Stimulated activated naive CD8-positive, alpha-beta T cell treated with anti-CD3 and anti-CD28 coated beads, Interleukin-15, Interleukin-2, amounts not matched to agents 100 ng/mL and 50 ng/mL, for 24 hours (primary cell): ENCODE results near the gene UNC5C.

Experiments
- H3K27ac Mint-ChIP-seq: one replicate; pipeline ENCODE4 v1.8.0; 2021; ENCODE audit warnings: mild to moderate bottlenecking, mixed read lengths
- H3K27me3 Mint-ChIP-seq: one replicate; pipeline ENCODE4 v1.8.0; 2021; ENCODE audit warnings: mixed read lengths
- H3K36me3 Mint-ChIP-seq: one replicate; pipeline ENCODE4 v1.8.0; 2021; ENCODE audit warnings: low read depth, mixed read lengths
- H3K4me1 Mint-ChIP-seq: one replicate; pipeline ENCODE4 v1.8.0; 2021; ENCODE audit warnings: low read depth, mixed read lengths
- H3K4me3 Mint-ChIP-seq: one replicate; pipeline ENCODE4 v1.8.0; 2021; ENCODE audit warnings: mild to moderate bottlenecking, mixed read lengths
- H3K9me3 Mint-ChIP-seq: one replicate; pipeline ENCODE4 v1.8.0; 2021; ENCODE audit warnings: mixed read lengths

UNC5C gene

DNA sequence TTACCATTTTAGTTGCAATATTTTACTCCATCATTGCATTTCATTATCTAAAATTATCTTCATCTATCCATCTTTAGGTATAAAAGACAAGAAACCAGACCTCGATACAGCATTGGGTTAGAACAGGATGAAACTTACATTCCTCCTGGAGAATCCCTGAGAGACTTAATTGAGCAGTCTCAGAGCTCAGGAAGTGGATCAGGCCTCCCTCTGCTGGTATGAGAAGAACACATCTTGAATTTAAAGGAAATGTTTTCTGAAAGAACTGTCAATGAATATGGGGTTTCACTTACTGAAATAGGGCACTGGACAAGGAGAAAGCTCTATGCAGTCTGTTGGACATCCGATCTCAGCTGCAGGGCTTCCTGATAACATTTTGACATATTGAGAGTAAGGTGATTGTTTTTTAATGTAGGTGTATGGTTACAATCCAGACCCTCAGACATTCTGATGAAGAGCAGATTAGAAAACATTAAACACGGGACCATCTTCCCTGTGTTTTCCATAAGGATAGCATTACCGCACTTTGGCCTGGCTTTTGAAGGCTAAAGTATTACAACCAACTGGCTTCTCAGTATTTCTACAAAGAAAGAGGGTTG, 423.8 kb downstream of the UNC5C start:
- no peak overlapping the region for H3K27ac Mint-ChIP-seq
- no peaks in the 10 kb centered on the region for H3K36me3 Mint-ChIP-seq
- no peaks in the 10 kb centered on the region for H3K9me3 Mint-ChIP-seq
- no peak overlapping the region for H3K4me3 Mint-ChIP-seq
- peaks cover 3% of the 10 kb centered on the region for H3K27me3 Mint-ChIP-seq
- peaks cover 5% of the 10 kb centered on the region for H3K4me1 Mint-ChIP-seq

DNA sequence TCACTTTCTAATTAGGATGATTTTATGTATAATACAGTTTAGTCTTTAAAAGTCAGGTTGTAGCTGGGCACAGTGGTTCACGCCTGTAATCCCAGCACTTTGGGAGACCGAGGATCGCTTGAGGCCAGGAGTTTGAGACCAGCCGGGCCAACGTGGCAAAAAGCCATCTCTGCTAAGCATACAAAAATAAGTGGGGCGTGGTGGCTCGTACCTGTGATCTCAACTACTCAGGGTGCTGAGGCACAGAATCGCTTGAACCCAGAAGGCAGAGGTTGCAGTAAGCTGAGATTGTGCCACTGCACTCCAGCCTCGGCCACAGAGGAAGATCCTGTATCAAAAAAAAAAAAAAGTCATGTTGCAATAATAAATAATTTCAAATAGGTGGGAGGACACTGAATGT, 426.8 kb downstream of the UNC5C start:
- no peaks in the 10 kb centered on the region for H3K9me3 Mint-ChIP-seq
- H3K36me3 Mint-ChIP-seq = no peaks in the 10 kb centered on the region
- H3K4me3 Mint-ChIP-seq = no peak overlapping the region
- H3K4me1 Mint-ChIP-seq = no peaks in the 10 kb centered on the region
- H3K27me3 Mint-ChIP-seq = peaks cover 3% of the 10 kb centered on the region
- no peak overlapping the region for H3K27ac Mint-ChIP-seq

DNA sequence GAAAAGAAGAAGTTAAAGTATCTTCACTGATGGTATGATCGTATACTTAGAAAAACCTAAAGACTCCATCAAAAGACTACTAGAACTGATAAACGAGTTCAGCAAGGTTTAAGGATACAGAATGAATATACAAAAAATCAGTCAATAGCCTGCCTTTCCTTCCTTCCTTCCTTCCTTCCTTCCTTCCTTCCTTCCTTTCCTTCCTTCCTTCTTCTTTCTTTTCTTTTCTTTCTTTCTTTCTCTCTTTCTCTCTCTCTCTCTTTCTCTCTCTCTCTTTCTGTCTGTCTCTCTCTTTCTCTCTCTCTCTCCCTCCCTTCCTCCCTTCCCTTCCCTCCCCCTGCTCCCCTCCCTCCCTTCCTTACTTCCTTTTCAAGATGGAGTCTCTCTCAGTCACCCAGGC, 428.3 kb downstream of the UNC5C start:
- Mint-ChIP-seq H3K27ac (no peak overlapping the region), H3K9me3 (no peaks in the 10 kb centered on the region), H3K4me3 (no peak overlapping the region), H3K27me3 (peaks cover 3% of the 10 kb centered on the region), H3K36me3 (no peaks in the 10 kb centered on the region), H3K4me1 (no peaks in the 10 kb centered on the region)

DNA sequence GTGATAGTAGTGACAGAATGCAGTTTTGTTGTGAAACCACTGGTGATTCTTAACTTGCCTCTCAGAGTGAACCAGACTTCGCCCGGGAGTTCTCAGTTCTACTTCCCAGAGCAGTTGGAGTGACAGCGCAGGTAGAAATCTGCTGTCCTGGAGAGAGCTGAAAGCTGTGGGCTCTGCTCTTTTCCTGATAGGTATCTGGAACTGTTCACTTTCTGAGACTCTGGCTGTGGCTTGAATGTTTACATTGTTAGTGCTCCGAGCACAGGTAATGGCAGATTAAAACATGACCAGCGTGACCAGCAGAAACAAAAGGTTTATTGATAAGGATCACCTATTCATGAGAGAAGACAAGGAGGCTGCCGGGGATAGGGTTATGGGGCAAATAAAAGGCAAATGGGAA, 430.3 kb downstream of the UNC5C start:
- Mint-ChIP-seq H3K36me3 (no peaks in the 10 kb centered on the region), H3K4me3 (no peak overlapping the region), H3K27me3 (peaks cover 3% of the 10 kb centered on the region), H3K27ac (no peak overlapping the region), H3K4me1 (no peaks in the 10 kb centered on the region), H3K9me3 (no peaks in the 10 kb centered on the region)

DNA sequence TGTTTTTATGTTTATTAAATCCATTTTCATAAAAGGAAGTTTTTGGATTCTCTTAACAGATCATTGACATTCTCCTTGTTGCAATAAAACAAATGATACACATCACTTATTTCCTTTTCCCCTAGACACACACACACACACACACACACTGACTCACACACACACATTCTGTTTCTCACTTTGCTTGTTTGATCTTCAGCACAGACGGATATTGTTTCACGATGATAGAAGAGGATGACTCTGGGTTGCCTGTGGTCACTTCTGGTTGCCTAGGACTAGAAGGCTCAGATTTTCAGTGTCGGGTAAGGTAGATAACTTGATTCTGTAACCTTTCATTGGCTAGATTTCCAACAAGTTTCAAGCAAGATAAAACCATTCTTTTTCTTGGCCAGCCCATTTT, 434.3 kb downstream of the UNC5C start:
- H3K4me1 Mint-ChIP-seq = no peaks in the 10 kb centered on the region
- no peaks in the 10 kb centered on the region for H3K9me3 Mint-ChIP-seq
- no peak overlapping the region for H3K27ac Mint-ChIP-seq
- no peaks in the 10 kb centered on the region for H3K36me3 Mint-ChIP-seq
- H3K27me3 Mint-ChIP-seq = no peaks in the 10 kb centered on the region
- no peak overlapping the region for H3K4me3 Mint-ChIP-seq
